GM12801 (cell line): ENCODE measurements around the gene CDH18.

Experiments
- CTCF ChIP-seq: IDR thresholded peaks from one replicate; pipeline ENCODE4 v1.5.1; 2011; ENCODE audit warnings: control low read depth; ENCODE audit not compliant: insufficient read length; ENCODE audit errors: extremely low read depth

Gene CDH18

GRCh38 chr5:20023686-20024180 is 35.7 kb upstream of the CDH18 start:
- TF ChIP-seq CTCF, result no peak

- no peak for TF ChIP-seq CTCF
These were observed 32.2 kb upstream of the CDH18 start for GRCh38 chr5:20020247-20020646.

- TF ChIP-seq CTCF, result no peak
These were observed 29.0 kb upstream of the CDH18 start for GRCh38 chr5:20017021-20017420.

GRCh38 chr5:20000416-20000815 is 12.4 kb upstream of the CDH18 start:
- TF ChIP-seq CTCF, result no peak

DNA sequence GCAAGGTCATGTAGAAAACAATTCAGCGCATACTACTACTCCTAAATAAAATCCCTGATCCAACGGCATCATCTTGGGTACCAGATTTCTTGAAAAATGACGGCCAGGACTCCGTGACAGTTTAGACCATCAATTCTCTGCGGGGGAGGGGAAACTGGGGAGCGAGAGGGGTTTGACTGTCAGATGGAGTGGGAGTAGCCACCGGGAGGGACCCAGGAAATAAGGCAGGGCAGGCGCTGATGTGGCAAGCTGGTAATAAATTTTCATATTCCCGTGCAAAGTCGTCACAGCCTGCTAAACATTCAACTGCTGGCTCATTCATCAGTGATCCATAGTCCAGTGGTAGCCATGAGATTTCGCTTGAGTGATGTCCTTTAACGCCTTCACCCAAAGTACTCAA is 457 bp upstream of the CDH18 start:
- TF ChIP-seq CTCF, result no peak

DNA sequence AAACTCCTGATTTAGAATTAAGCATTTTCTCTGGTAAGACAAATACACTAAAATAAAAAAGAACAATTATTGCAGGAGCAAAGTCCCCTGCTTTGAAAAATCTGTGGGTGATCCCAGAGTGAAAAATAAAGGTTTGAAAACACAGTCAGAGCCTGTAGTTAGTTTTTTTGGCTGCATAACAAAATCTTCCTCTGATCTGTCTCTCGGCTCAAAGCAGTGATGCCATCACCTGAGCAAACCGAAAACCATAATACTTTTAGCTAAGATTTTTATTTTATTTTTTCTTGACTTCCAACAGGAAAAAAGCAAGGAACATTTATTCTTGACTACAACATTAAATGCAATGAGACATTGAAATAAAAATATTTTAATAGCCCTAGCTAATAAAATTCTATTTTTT is 1.2 kb downstream of the CDH18 start:
- TF ChIP-seq CTCF, result no peak

GRCh38 chr5:19986031-19986619 is 1.9 kb downstream of the CDH18 start:
- TF ChIP-seq CTCF, result no peak
